HuH-7 (cell line): ENCODE measurements around the gene RNU6-1.
A peak's percentile ranks its signal among the peaks of the same experiment; 100 is the strongest.

ENCODE experiments used
- DNase-seq: peaks from one replicate; pipeline ENCODE4 v3.0.0; 2011; ENCODE audit warnings: low spot score

Gene RNU6-1

DNA sequence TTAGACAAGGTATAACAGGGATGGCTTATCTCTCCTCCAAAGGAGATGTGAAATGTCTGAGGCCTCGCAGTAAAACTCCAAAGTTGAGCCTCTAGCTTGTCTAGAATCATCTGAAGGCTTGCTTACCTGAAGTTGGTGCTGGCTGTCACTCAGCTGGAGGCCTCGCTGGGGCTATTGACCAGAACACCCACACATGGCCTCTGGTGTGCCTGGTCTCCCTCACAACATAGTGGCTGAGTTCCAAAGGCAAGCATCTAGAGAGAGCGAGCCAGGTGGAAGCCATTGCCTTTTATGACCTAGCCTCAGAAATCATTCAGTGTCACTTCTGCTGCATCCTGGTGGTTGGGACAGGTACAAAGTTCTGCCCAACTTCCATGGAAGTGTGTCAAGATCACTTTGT lies 17.4 kb upstream of the RNU6-1 start:
- no peak for DNase-seq

DNA sequence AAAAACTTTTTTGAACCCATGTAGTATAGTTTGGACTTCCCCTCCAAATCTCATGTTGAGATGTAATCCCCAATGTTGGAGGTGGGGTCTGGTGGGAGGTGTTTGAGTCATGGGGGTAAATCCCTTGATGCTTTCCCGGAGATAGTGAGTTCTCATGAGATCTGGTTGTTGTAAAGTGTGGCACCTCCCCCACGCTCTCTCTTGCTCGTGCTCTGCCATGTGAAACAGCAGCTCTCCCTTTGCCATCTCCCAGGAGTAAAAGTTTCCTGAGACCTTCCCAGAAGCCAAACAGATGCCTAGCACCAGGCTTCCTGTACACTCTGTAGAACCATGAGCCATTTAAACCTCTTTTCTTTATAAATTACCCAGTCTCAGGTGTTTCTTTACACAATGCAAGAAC lies 16.0 kb upstream of the RNU6-1 start:
- no peak for DNase-seq

DNA sequence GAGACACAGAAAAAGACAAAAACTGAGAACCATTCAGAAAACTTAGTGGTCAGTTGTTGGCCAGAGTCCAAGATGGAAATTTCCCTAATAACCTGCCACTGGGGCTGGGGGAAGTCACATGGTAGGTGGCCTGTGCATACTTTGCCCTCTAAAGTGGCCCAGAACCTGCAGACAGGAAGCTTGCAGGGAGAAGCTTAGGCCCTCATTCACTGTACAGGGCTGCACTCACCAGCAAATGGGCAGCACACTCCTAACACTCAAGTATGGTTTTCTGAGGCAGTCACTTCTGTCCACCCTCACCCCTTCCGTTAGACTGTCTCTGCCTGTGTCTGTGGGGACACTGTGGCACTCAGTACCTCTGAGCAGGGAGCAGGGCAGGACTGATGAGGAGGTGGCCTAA lies 14.5 kb upstream of the RNU6-1 start:
- DNase-seq = no peak

DNA sequence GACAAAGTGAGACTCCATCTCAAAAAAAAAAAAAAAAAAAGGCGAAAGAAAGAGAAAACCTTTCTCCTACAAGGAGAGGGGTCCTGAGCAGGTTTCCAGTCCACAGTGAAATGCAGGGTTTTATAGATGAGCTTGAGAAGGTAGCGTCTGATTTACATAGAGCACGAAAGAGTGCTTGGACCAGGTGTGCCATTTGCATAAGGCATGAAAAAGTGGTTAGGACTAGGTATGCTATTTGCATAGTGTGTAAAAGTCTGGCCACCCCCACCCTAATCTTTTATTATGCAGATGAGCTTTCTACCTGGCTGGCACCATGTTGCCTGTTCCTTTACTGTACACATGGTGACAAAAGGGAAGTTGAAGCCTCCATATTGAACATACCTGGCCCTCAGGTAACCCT lies 13.6 kb upstream of the RNU6-1 start:
- no peak for DNase-seq

DNA sequence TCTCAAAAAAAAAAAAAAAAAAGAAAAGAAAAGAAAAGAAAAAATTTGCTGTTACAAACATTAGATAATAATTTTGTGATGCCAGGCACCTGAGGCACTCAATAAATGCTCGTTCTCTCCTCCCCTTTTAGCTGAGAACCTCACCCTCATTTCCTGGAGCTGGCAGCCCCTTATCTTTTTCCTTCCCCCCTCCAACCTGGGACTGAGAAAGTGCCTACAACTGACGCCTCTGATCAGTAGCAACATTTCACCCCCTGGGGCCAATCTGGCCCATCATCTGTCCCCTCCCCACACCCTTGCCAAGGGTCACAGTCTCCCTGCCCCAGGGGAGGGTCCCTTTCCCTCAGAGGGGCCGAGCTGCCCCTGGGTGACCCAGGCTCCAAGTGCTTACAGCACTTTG lies 12.6 kb upstream of the RNU6-1 start:
- DNase-seq = no peak

DNA sequence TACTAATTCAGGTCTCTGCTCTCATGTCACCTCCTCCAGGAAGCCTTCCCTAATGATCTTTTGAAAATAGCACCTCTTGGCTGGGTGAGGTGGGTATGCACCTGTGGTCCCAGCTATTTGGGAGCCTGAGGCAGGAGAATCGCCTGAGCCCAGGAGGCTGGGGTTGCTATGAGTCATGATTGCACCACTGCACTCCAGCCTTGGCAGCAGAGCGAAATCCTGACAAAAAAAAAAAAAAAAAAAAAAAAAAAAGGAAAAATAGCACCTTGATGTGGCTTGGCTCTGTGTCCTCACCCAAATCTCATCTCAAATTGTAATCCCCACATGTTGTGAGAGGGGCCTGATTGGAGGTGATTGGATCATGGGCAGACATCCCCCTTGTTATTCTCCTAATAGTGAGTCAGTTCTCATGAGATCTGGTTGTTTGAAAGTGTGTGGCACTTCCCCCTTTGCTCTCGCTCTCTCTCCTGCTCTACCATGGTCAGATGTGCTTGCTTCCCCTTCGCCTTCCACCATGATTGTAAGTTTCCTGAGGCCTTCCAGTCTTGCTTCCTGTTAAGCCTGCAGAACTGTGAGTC lies 11.2 kb upstream of the RNU6-1 start:
- no peak for DNase-seq

DNA sequence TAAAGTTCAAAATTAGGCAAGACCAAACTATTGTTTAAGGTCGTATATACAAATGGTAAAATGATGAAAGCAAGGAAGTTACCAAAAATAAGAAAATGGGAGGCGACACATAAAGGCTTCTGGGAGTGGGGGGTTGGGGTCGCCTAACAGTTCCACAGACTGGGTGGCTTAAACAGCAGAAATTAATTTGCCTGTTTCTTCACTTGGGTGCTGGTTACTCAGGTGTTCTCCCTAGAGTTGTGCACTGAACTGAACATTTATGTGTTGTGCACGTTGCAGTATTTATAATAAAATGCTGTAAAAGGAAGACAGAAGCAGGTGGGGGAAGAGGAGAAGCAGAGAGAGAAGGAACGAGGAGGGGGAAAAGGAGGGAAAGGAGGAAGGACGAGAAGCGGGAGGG lies 10.5 kb upstream of the RNU6-1 start:
- DNase-seq = no peak

DNA sequence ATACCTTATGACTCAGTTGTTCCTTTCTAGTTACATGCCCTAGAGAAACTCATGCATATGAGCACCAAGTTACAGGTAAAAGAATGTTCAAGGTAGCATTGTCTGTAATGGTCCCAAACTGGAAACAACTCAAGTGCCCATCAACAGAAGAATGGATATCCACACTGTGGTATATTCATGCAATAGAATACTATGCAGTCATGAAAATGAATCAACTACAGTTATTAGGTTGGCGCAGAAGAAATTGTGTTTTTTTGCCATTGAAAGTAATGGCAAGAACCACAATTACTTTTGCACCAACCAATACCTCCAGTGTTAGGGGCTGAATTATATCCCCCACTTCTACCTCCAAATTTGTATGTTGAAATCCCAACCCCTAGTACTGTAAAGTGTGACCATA lies 9.7 kb upstream of the RNU6-1 start:
- DNase-seq = no peak

DNA sequence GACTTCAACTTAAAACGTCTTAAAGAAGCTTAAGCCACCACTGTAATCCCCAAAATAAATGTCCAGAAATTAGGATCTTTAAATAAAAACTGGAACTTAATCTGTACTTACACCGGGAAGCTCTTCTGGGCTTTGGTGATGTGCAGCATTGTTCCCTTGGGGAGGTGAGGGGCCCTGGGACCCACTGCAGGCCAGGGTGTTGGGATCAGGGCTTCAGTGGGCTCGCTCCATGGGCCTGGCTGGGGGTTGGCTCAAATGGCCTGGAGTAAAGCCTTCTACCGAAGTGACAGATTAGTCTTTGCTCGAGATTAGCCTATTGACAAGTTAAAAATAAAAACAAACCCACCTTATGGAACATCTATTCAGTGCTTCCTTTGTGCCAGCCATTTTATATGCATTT lies 6.1 kb upstream of the RNU6-1 start:
- no peak for DNase-seq

DNA sequence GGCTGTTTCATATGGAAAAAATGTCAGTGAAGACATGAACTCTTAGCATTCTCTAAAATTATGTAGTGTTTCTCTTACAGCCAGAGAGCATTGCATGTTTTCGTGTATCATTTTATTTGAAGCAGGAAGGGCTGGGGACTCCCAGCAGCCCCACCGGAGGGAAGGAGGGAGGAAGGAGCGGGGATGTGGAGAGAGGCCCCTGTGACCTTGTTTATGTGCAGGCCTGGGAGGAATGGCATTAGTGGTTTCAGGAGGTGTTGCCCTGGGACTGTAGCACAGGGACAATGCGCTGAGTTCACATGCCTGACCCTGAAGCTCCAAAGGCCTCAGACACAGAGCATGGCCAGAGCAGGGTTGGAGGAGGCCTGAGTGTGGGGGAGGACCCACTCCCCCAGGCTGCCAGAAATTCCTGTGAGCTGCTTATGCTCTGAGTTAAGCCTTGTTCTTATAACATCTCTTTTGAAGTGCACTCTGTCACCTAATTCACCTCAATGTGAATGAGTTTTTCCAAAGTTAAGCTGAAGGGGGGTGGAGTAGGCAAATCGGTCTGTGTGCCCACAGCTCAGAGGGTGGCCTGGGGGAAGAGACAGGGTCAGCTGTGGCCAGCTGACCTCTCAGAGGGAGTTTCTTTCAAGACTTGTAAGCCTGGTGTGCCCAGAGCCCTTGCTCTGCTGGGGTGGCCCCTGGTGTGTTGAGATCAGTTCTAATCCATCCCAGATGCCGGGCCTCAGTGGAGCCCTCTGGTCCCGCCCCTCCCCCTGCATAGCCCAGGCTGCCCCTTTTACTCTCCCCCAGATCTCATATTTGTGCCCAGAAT lies 3.9 kb upstream of the RNU6-1 start:
- no peak for DNase-seq

DNA sequence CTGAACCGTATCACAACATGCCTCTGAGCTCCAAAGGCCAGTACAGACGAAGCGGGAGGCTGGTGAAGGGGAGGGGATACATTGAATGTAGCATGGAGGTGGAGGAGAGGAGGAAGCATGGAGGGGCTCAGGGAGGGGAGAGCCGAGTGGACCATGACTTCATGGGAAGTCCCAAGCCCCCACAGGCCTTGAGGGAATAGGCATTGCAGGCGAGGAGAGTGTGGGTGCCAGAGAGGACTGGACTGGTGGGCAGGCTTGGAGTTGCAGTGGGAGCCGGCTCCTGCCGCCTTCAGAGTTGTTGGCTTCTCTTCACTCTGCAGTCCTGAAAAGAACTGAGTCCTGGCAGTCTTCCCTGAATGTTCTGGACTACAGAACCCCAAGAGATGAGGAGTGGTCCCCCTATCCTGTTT lies 3.3 kb upstream of the RNU6-1 start:
- DNase-seq = no peak

DNA sequence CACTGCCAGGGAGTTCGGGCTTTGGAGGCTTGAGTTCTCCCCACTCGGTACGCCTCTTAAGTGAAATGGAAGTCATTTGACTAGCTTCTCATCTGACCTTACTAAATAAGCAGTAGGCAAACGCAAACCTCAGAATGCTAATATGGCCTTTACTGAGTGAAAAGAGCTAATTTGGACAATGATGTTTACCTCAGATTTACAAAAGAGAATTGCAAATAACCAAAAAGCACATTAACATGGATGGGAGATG lies 1.6 kb upstream of the RNU6-1 start:
- DNase-seq = no peak

DNA sequence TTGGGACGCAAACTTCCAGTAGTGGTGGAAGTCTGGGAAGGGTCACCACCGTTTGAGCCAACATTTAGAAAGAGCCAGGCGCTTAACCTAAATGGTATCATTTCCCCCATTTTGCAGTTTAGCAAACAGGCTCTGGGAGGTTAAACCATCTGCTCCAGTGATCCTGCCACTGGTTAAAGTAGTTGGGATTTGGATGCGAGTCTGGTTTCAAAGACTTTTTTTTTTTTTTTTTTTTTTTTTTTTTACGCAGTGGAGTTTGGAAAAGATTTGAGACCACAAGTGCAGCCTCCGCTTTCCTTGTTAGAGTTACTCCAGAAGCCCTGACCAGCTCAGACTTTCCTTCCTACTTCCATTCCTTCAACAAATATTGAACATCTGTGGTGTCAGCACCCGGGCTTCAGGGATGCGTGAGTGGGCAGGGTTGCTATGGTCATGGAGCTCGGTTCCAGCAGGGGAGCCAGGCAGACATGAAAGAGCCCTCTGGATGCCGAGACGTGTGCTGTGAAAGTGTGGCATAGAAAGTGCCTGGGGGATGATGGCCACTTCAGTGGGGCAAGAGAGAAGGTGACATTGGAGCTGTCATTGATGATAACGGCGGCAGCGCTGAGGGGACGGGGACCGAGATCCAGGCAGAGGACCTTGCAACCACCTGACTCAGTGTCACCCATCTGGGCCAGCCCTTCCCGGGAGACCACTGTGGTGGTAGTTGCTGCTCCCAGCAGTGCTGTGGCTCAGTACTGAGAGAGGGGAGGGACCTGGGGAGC lies 1.1 kb upstream of the RNU6-1 start:
- DNase-seq = no peak

DNA sequence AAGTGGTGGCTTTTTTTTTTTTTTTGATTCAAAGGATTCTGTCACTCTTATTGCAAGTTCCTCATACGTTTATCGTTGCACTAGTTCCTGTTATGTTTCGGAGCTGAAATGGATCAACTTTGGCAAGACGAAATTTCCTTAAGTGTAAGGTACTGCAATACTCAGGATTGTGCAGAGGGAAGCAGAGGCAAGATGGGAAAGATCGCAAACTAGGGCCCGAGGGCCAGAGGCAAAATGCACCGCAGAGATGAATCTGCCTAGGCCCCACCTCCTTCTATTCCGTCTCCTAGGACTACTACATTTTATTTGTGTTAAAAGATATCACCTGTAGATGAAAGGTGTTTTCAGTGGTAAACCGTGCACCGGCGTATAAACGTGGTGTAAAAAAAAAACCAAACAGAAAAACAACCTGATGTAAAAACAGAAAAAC lies 331 bp downstream of the RNU6-1 start:
- DNase-seq = no peak

DNA sequence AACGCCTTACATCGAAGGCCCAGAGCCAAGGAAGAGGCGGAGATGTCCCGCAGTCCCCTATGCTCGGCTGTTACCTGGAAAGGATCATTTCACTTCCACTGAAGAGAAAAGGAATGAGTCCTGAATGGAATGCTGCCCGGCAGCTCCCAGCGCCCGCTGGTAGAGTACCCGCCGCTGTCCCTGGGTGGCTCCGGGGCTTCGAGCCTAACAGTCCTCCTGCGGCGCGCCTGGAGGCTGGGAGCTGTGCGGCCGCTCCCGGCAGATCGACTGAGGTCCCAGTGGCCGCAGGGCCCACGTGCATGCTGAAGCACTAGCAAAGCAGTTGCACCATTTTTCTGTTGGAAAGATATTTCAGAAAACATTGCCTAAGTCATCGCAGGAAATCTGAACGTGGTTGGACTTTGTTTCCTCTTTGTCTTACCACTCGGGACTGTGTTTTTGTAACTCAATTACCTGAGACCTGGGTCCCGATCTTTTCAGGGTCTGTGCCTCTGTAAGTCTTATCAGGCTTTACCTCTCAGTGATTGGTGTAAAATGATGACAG lies 984 bp downstream of the RNU6-1 start:
- DNase-seq = no peak

DNA sequence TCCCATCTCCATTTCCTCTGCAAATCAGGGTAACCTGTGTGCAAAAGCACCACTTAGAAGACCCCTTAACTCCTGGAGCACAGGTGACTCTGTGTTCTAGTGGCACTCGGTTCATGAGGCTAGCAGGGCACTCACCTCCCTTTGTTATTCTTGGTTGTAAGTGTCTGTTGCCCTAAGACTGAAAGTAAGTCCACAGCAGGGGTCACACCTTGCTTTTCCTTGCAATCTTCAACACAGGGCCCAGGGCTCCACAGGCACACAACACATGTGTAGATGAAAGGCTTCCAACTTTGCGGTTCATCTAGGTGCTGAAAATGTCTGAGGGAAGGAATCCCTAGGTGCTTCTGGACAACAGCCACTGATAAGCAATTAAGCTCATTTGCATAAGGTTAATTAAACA lies 2.9 kb downstream of the RNU6-1 start:
- no peak for DNase-seq

DNA sequence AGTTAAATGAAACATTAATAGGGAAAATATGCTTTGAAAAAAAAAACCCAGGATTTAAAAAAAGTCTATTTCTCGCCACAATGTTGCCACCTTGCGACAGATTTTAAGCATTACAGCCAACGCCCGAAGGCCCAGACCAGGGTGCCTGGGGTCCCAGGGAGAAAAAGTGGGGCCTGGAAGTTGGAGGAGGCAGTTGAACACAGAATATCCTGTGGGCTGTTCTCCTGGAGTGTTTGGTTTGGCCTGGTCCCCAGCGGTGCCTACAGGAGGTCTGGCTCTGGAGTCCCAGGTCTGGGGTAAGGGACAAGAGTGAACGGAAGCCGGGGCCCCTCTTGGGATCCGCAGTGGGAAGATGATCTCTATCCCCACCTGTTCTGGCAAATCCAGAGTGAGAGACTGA lies 3.4 kb downstream of the RNU6-1 start:
- no peak for DNase-seq

DNA sequence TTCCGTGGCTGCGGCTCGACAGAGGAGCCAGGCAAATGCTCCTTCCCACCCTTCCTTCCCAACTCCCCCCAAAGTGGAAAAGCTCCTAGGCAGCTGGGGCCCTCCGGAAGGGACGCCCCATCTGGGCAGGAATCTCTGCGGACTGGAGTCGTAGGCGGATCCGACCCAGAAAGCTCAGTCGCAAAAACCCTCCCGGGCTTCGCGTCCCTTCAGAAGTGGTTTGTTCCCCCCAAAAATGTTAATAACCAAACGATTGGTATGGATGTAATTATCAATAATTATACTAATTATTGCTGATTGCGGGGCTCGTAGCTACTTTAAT lies 3.8 kb downstream of the RNU6-1 start:
- DNase-seq = no peak

DNA sequence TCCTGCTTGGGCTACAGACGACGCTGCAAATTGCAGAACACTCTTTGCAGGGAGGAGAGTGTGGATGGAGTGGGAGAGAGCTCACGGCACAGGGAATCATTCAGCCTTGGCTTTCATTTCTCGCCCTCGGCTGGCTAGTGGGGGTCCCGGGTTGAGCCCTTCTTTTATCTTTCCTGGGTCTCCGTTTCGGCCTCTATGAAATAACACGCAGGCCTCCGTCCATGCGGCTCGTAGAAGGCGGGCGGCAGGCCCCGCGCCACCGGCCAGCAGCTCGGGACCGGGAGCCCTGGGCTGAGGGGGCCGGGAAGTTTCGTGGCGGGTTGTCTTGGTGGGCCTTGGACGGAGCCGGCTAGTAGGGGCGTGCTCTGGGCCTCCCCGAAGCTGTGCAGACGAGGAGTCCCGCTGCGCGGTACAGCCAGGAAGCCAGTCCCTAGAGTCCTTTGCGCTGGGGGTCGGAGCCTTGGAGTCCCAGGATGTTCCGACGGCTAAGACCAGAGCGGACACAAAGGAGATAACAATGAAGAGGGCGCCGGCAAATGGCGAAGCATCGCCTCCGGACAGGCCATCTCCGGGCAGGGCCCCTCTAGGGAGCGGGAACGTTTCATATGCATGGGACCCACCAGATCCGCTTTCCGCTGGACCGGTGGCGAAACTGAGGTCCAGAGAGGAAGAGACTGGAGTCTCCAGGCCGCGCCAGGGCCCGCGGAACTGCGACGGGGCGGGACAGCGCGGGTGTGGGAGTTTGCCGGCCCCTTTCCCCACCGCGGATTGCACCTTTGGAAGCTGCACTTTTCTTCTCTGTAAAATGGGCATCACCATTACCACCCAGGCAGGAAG lies 4.3 kb downstream of the RNU6-1 start:
- DNase-seq = no peak

DNA sequence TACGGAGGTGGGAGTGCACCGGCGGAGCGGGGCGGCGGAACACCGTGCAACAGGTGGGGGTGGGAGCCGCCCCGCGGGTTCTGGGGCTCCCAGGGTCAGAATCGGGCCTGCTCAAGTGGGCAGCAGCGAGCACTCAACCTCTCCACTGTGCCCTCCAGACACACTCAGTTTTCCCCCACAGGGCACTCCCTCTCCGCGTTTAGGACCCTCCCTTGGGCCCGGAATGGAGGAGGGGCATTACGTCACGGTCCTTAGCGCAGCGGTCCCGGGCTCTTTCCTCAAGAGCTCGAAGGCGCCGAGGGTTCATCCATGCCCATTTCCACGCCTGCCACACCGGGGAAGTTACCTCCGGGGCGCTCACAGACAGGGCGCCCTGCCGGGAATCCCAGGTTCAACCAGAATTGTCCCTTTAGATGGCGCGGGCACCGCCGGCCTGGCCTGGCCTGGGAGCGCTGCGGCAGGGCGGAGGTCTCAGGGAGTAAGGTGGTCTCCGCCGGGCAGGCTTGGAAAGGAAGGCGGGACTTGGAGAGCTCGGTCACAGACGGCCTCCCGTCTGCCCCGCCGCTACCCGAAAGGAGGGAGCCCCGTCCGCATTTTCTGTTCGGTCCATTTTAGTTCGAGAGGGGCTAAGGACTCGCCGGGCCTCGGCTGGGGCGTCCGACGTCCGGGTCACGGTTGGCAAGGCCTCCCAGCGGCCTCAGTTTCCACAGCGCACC lies 5.1 kb downstream of the RNU6-1 start:
- no peak for DNase-seq

DNA sequence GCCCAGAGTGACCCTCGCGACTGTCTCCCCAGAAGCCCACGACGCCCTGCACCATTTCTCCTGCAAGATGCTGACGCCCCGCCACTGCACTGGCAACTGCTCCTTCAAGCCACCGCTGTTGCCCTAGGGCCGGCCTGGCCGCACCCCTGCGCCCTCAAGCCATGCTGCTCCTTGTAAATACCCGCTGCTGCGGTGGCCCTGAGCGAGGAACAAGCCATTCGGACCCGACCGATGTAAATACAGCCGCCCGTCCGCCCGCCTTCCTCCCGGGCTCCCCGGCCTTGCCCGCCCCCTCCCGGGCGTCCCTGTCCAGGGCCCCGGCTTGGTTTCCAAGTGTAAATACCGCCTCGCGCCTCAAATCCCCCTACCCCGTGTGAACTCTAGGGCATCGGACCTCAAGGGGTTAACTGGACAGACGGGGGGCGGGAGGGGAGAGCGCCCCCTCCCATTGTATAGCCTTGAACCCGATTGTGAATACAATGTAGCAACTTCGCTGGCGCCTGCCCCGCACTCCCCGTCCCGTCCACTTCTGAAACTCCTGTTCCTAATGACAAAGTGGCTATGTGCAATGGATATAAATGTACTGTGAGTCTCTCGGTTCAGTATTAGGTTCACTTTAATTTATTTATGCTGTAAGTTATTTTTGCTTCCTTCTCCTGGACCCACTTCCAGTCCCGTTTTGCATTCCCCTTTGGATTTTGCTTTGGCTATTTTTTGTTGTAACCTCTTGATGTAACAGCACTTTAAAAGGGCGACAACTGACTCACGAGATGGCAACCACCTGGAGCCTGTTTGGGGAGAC lies 5.9 kb downstream of the RNU6-1 start:
- DNase-seq = peak; percentile 97
